ENCODE measurements around the gene FHOD3. TPM values are rescaled to one million over a fixed set of nuclear protein-coding genes. Genes with fewer than 3 reads are reported as not detected.
"Not testable (repeated sequence)": the region's sequence is repeated elsewhere in the genome, so short reads cannot be mapped to it uniquely, and the experiment has no call there.

Gene FHOD3
- total and polyA plus RNA-seq, 2 experiments from 2014 or later = 2.7 to 8.7 TPM

DNA sequence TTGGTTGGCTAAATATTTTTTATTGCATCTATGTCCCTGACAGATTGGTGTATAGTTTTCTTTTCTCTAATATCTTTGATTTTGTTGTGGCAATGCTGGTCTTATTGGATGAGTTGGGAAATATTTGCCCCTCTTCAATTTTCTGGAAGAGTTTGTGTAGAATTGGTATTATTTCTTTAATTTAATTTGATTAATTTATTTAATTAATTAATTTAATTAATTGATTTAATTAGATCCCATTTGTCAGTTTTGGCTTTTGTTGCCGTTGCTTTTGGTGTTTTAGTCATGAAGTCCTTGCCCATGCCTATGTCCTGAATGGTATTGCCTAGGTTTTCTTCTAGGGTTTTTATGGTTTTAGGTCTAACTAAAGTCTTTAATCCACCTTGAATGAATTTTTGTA lies 253.8 kb downstream of the FHOD3 start:
- ATAC-seq, H3K27ac Mint-ChIP-seq: not testable (repeated sequence)

GRCh38 chr18:36558234-36558633 lies 260.7 kb downstream of the FHOD3 start:
- Histone ChIP-seq H3K36me3 (ENCODE audit: insufficient read depth) (no peaks in the 10 kb centered on the region), H4K20me1 (replicated peaks; ENCODE audit: insufficient read depth) (no peaks in the 10 kb centered on the region), H3K9me2 (ENCODE audit: insufficient read depth) (no peaks in the 10 kb centered on the region; the same call in 1 of the 2 replicates), H3K4me1 (ENCODE audit: insufficient read depth) (no peaks in the 10 kb centered on the region; the same call in 1 of the 2 replicates), H3K27me3 (ENCODE audit: insufficient read depth) (no peaks in the 10 kb centered on the region), H2AFZ (no peak overlapping the region), H3K4me2 (no peak overlapping the region), H3F3A (replicated peaks; ENCODE audit: low read depth) (no peaks in the 10 kb centered on the region), H3K27ac (ENCODE audit: low read depth) (no peak overlapping the region), H3K4me3 (no peak overlapping the region), H3K79me2 (replicated peaks; ENCODE audit: insufficient read depth) (no peaks in the 10 kb centered on the region)
- Mint-ChIP-seq H3K27ac (no peak overlapping the region), H3K4me1 (peaks cover 16% of the 10 kb centered on the region), H3K36me3 (ENCODE audit: low read depth) (no peaks in the 10 kb centered on the region), H3K9me3 (no peaks in the 10 kb centered on the region), H3K4me3 (no peak overlapping the region), H3K27me3 (ENCODE audit: insufficient read depth, low read depth, poor library complexity) (peaks cover 2% of the 10 kb centered on the region)
- TF ChIP-seq EZH2 (IDR thresholded peaks at IDR 0.05; ENCODE audit: low read depth, unreplicated experiment) (no peak), CTCF (conservative IDR thresholded peaks at IDR 0.05; ENCODE audit: low read depth in 2 of 2) (0 out of 4 replicates have a peak, but pooled peaks of 1 of the 2 experiments have one; percentile 4)
- DNase-seq (ENCODE audit: low spot score) = no peak
- peak; percentile 25; the same call in 2 of the 3 replicates for ATAC-seq

More for the DNA sequence above, 253.8 kb downstream of the FHOD3 start:
- not testable (repeated sequence) for H3K36me3 Mint-ChIP-seq (ENCODE audit: low read depth); DNase-seq (ENCODE audit: low spot score); H3K4me2 ChIP-seq; H3K4me1 ChIP-seq (ENCODE audit: insufficient read depth); H3K27me3 ChIP-seq (ENCODE audit: insufficient read depth); H3K79me2 ChIP-seq (replicated peaks; ENCODE audit: insufficient read depth); H3K4me3 ChIP-seq; H3K27me3 Mint-ChIP-seq (ENCODE audit: insufficient read depth, low read depth, poor library complexity); H3K9me2 ChIP-seq (ENCODE audit: insufficient read depth); H4K20me1 ChIP-seq (replicated peaks; ENCODE audit: insufficient read depth); H3K4me1 Mint-ChIP-seq; H3K4me3 Mint-ChIP-seq; H3K27ac ChIP-seq (ENCODE audit: low read depth); H3F3A ChIP-seq (replicated peaks; ENCODE audit: low read depth); H3K36me3 ChIP-seq (ENCODE audit: insufficient read depth); H2AFZ ChIP-seq
- H3K9me3 Mint-ChIP-seq = peaks cover 10% of the 10 kb centered on the region; the same call in 2 of the 3 replicates

DNA sequence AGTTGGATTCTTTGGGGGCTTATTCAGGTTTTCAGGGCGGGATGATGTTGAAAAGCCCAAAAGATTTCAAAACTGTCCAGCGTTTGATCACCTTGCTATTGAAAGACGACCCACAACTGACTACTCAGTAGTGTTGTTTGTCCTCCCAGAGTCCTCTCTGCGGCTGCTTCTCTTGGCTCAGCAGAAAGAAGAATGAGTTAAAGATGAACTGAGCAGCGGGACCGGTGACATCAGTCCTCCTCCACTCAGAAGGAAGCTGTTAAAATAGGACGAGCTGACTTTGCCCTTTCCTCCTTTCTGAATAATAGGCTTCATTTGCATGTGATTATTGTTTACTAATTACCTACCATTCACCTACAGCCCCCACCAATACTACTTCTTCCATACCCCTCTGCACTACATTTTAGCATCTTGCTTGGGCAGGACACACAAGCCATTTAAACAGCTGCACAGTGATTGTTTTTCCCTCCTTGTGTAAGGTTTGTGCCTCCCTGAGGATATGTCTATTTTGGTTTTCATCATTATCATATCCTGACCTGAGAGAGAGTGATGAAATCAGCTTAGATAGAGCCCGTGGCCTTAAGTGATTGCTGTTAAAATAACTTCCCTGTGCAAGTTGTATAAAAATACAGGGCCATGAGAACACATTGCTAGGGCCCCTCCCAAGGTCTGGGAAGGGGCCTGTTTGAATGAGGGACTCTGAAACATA lies 261.8 kb downstream of the FHOD3 start:
- peaks cover 2% of the 10 kb centered on the region for H3K27me3 Mint-ChIP-seq (ENCODE audit: insufficient read depth, low read depth, poor library complexity)
- ATAC-seq = no peak
- TF ChIP-seq, protein P1, sequence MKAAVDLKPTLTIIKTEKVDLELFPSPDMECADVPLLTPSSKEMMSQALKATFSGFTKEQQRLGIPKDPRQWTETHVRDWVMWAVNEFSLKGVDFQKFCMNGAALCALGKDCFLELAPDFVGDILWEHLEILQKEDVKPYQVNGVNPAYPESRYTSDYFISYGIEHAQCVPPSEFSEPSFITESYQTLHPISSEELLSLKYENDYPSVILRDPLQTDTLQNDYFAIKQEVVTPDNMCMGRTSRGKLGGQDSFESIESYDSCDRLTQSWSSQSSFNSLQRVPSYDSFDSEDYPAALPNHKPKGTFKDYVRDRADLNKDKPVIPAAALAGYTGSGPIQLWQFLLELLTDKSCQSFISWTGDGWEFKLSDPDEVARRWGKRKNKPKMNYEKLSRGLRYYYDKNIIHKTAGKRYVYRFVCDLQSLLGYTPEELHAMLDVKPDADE (IDR thresholded peaks at IDR 0.05) = no peak
- TF ChIP-seq, protein P2, sequence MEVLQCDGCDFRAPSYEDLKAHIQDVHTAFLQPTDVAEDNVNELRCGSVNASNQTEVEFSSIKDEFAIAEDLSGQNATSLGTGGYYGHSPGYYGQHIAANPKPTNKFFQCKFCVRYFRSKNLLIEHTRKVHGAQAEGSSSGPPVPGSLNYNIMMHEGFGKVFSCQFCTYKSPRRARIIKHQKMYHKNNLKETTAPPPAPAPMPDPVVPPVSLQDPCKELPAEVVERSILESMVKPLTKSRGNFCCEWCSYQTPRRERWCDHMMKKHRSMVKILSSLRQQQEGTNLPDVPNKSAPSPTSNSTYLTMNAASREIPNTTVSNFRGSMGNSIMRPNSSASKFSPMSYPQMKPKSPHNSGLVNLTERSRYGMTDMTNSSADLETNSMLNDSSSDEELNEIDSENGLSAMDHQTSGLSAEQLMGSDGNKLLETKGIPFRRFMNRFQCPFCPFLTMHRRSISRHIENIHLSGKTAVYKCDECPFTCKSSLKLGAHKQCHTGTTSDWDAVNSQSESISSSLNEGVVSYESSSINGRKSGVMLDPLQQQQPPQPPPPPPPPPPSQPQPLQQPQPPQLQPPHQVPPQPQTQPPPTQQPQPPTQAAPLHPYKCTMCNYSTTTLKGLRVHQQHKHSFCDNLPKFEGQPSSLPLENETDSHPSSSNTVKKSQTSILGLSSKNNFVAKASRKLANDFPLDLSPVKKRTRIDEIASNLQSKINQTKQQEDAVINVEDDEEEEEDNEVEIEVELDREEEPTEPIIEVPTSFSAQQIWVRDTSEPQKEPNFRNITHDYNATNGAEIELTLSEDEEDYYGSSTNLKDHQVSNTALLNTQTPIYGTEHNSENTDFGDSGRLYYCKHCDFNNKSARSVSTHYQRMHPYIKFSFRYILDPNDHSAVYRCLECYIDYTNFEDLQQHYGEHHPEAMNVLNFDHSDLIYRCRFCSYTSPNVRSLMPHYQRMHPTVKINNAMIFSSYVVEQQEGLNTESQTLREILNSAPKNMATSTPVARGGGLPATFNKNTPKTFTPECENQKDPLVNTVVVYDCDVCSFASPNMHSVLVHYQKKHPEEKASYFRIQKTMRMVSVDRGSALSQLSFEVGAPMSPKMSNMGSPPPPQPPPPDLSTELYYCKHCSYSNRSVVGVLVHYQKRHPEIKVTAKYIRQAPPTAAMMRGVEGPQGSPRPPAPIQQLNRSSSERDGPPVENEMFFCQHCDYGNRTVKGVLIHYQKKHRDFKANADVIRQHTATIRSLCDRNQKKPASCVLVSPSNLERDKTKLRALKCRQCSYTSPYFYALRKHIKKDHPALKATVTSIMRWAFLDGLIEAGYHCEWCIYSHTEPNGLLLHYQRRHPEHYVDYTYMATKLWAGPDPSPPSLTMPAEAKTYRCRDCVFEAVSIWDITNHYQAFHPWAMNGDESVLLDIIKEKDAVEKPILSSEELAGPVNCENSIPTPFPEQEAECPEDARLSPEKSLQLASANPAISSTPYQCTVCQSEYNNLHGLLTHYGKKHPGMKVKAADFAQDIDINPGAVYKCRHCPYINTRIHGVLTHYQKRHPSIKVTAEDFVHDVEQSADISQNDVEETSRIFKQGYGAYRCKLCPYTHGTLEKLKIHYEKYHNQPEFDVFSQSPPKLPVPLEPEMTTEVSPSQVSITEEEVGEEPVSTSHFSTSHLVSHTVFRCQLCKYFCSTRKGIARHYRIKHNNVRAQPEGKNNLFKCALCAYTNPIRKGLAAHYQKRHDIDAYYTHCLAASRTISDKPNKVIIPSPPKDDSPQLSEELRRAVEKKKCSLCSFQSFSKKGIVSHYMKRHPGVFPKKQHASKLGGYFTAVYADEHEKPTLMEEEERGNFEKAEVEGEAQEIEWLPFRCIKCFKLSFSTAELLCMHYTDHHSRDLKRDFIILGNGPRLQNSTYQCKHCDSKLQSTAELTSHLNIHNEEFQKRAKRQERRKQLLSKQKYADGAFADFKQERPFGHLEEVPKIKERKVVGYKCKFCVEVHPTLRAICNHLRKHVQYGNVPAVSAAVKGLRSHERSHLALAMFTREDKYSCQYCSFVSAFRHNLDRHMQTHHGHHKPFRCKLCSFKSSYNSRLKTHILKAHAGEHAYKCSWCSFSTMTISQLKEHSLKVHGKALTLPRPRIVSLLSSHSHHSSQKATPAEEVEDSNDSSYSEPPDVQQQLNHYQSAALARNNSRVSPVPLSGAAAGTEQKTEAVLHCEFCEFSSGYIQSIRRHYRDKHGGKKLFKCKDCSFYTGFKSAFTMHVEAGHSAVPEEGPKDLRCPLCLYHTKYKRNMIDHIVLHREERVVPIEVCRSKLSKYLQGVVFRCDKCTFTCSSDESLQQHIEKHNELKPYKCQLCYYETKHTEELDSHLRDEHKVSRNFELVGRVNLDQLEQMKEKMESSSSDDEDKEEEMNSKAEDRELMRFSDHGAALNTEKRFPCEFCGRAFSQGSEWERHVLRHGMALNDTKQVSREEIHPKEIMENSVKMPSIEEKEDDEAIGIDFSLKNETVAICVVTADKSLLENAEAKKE (CRISPR knock-in tag; IDR thresholded peaks at IDR 0.05) = no peak
- TF ChIP-seq EZH2phosphoT487 (IDR thresholded peaks at IDR 0.05; ENCODE audit: unreplicated experiment) = no peak

More for the DNA sequence above, 261.8 kb downstream of the FHOD3 start:
- H3K36me3 ChIP-seq (ENCODE audit: insufficient read depth) = no peaks in the 10 kb centered on the region
- no peaks in the 10 kb centered on the region for H3F3A ChIP-seq (replicated peaks; ENCODE audit: low read depth)
- no peak overlapping the region for H3K4me2 ChIP-seq
- no peak overlapping the region for H3K4me3 Mint-ChIP-seq
- H3K79me2 ChIP-seq (replicated peaks; ENCODE audit: insufficient read depth) = no peaks in the 10 kb centered on the region
- no peak overlapping the region for H3K27ac ChIP-seq (ENCODE audit: low read depth)
- H3K36me3 Mint-ChIP-seq (ENCODE audit: low read depth) = no peaks in the 10 kb centered on the region
- no peak overlapping the region for H2AFZ ChIP-seq
- H3K9me3 Mint-ChIP-seq = no peaks in the 10 kb centered on the region
- no peaks in the 10 kb centered on the region for H3K27me3 ChIP-seq (ENCODE audit: insufficient read depth)
- H3K9me2 ChIP-seq (ENCODE audit: insufficient read depth) = no peaks in the 10 kb centered on the region; the same call in 1 of the 2 replicates
- no peaks in the 10 kb centered on the region for H4K20me1 ChIP-seq (replicated peaks; ENCODE audit: insufficient read depth)
- no peak for DNase-seq (ENCODE audit: low spot score)
- no peak overlapping the region for H3K4me3 ChIP-seq
- H3K4me1 Mint-ChIP-seq = peaks cover 18% of the 10 kb centered on the region
- H3K27ac Mint-ChIP-seq = no peak overlapping the region
- H3K4me1 ChIP-seq (ENCODE audit: insufficient read depth) = peaks cover 1% of the 10 kb centered on the region; the same call in 1 of the 2 replicates
